Calu3 (cell line): Measurements from ENCODE around the gene ZCCHC24. TPM values are rescaled to one million over a fixed set of nuclear protein-coding genes. Genes with fewer than 3 reads are reported as not detected.

Source experiments
- BruUV-seq: library from RNA; stranded (reverse); fragments of 400-500 nt; replicated peaks from 2 replicates; lab custom pipeline; 2021; lab: Mats Ljungman, UMichigan
- CTCF ChIA-PET: fragments of 300-600 bp; sonication (Branson Sonifier 250); formaldehyde crosslinking; loops from one replicate; lab custom pipeline; 2022; ENCODE audit warnings: antibody characterized with exemption; lab: Charles Lee
- DNase-seq: peaks from one replicate; pipeline ENCODE4 v3.0.0; 2022
- H3K27ac Mint-ChIP-seq: one replicate; pipeline ENCODE4 v1.8.0; 2022; ENCODE audit warnings: mixed read lengths; ENCODE audit not compliant: unreplicated experiment
- H3K27me3 Mint-ChIP-seq: one replicate; pipeline ENCODE4 v1.8.0; 2022; ENCODE audit warnings: mixed read lengths; ENCODE audit not compliant: unreplicated experiment
- H3K36me3 Mint-ChIP-seq: one replicate; pipeline ENCODE4 v1.8.0; 2022; ENCODE audit warnings: mild to moderate bottlenecking, moderate library complexity, mixed read lengths; ENCODE audit not compliant: insufficient read depth, unreplicated experiment
- H3K4me1 Mint-ChIP-seq: one replicate; pipeline ENCODE4 v1.8.0; 2022; ENCODE audit warnings: mild to moderate bottlenecking, low read depth, mixed read lengths; ENCODE audit not compliant: unreplicated experiment
- H3K4me3 Mint-ChIP-seq: one replicate; pipeline ENCODE4 v1.8.0; 2022; ENCODE audit warnings: mild to moderate bottlenecking, low read depth, moderate library complexity, mixed read lengths; ENCODE audit not compliant: unreplicated experiment
- H3K9me3 Mint-ChIP-seq: one replicate; pipeline ENCODE4 v1.8.0; 2022; ENCODE audit warnings: low read depth, mixed read lengths; ENCODE audit not compliant: unreplicated experiment
- CTCF ChIP-seq: fragments of 200-600 bp; IDR thresholded peaks from one replicate; pipeline ENCODE4 v1.8.0; 2022; ENCODE audit warnings: antibody characterized with exemption; ENCODE audit not compliant: unreplicated experiment
- intact Hi-C: fragments of 100-400 bp; cut with micrococcal nuclease; formaldehyde crosslinking; loops from one replicate; pipeline ENCODE4 v1.10.0; 2022; ENCODE audit not compliant: unreplicated experiment
- total RNA-seq: library from RNA; stranded (reverse); gene quantifications from 2 replicates; pipeline ENCODE4 v1.2.3, GENCODE V29; 2022

The ZCCHC24 gene
- total RNA-seq, 1 experiment from 2014 or later: 1.4 TPM

GRCh38 chr10:79382491-79382941 lies 62.9 kb downstream of the ZCCHC24 start:
- intact Hi-C loops: no loop called here
- Mint-ChIP-seq H3K27ac (no peak overlapping the region), H3K4me3 (no peak overlapping the region), H3K36me3 (no peaks in the 10 kb centered on the region), H3K27me3 (peaks cover 8% of the 10 kb centered on the region), H3K4me1 (no peaks in the 10 kb centered on the region), H3K9me3 (no peaks in the 10 kb centered on the region)
- no peak for TF ChIP-seq CTCF
- no peak for DNase-seq
- CTCF ChIA-PET: interaction anchor here (1.3 kb wide), 1 partner anchor 8 kb away, joined by 5 read pairs; no protein-coding TSS in a partner anchor
- BruUV-seq: no TSS peak

DNA sequence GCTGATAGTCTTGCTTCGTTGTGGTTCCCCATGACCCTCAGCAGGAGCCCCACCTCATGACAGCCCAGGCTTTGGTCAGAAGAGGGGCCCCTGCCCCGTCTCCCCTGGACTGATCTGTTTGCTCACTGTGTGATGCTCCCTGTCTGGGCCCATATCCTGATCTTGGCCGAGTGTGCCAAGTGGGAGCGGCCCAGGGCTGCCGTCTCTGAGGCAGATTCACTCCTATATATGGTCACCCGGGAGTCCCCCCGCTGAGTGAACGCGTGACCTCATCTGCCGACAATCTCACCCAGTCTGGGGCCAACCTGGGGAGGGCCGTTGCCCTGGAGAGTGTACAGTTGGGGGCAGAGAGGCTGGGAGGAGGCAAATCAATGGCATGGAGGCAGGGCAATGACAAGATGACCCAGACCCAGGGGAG lies 63.6 kb downstream of the ZCCHC24 start:
- CTCF ChIA-PET: no interaction called here
- H3K36me3 Mint-ChIP-seq: no peaks in the 10 kb centered on the region
- H3K4me3 Mint-ChIP-seq: no peak overlapping the region
- intact Hi-C loops: no loop called here
- H3K4me1 Mint-ChIP-seq: no peaks in the 10 kb centered on the region
- no peak for TF ChIP-seq CTCF
- DNase-seq: peak; percentile 51
- H3K9me3 Mint-ChIP-seq: no peaks in the 10 kb centered on the region
- H3K27me3 Mint-ChIP-seq: peaks cover 8% of the 10 kb centered on the region
- H3K27ac Mint-ChIP-seq: no peak overlapping the region
- no TSS peak for BruUV-seq

- no TSS peak for BruUV-seq
- no peaks in the 10 kb centered on the region for H3K36me3 Mint-ChIP-seq
- no peak for DNase-seq
- H3K9me3 Mint-ChIP-seq: no peaks in the 10 kb centered on the region
- no peaks in the 10 kb centered on the region for H3K4me1 Mint-ChIP-seq
- CTCF ChIA-PET: interaction anchor here (0.6 kb wide), 1 partner anchor 13 kb away, joined by 6 read pairs; no protein-coding TSS in a partner anchor
- TF ChIP-seq CTCF: no peak
- intact Hi-C loops: no loop called here
- H3K27me3 Mint-ChIP-seq: peaks cover 8% of the 10 kb centered on the region
- H3K4me3 Mint-ChIP-seq: no peak overlapping the region
- no peak overlapping the region for H3K27ac Mint-ChIP-seq
Observed at GRCh38 chr10:79380946-79381721, 64.3 kb downstream of the ZCCHC24 start.

GRCh38 chr10:79380125-79380945 lies 65.1 kb downstream of the ZCCHC24 start:
- CTCF ChIA-PET: interaction anchor here (0.6 to 0.8 kb wide), 2 partner anchors 13 to 14 kb away, joined by 3 to 6 read pairs; no protein-coding TSS in a partner anchor
- Mint-ChIP-seq H3K36me3 (no peaks in the 10 kb centered on the region), H3K4me3 (no peak overlapping the region), H3K4me1 (no peaks in the 10 kb centered on the region), H3K27me3 (peaks cover 8% of the 10 kb centered on the region), H3K9me3 (no peaks in the 10 kb centered on the region), H3K27ac (no peak overlapping the region)
- intact Hi-C loops: no loop called here
- DNase-seq: no peak
- TF ChIP-seq CTCF: no peak
- BruUV-seq: no TSS peak
